Esophagus muscularis mucosa (tissue), 3 donors: ENCODE results near the gene ENTPD3.

ENCODE experiments used
- CTCF ChIP-seq, 3 experiments: fragments of 200-600 bp in 2 of 3; fragments of 450-650 bp in 1 of 3; sonication (generic) in 2 of 3; IDR thresholded peaks; one replicate each; pipeline ENCODE4 v1.5.1; 2017 to 2019; ENCODE audit warnings: antibody characterized with exemption in 3 of 3, mild to moderate bottlenecking in 2 of 3, moderate library complexity in 1 of 3
- POLR2AphosphoS5 ChIP-seq, 2 donors: sonication (generic); formaldehyde crosslinking; IDR thresholded peaks; one replicate each; pipeline ENCODE4 v1.6.1; 2017; ENCODE audit warnings: antibody characterized with exemption in 2 of 2

GRCh38 chr3:40407611-40408010 lies 20.6 kb downstream of the ENTPD3 start:
- TF ChIP-seq POLR2AphosphoS5 (IDR thresholded peaks at IDR 0.05) (no peak), CTCF (IDR thresholded peaks at IDR 0.05) (no peak)
